Activated CD4-positive, alpha-beta memory T cell treated with anti-CD3 and anti-CD28 coated beads, Interleukin-2, amount 10 ng/mL, durations not matched to agents 7 days and 5 days (primary cell): ENCODE data around the gene CNNM2. TPM values are rescaled to one million over a fixed set of nuclear protein-coding genes. Genes with fewer than 3 reads are reported as not detected.

Experiments used
- CTCF ChIA-PET: fragments of 350-600 bp; sonication (Branson Sonifier 250); formaldehyde crosslinking; loops from one replicate; lab custom pipeline; 2021; ENCODE audit warnings: antibody characterized with exemption, inconsistent platforms; lab: Charles Lee
- POLR2A ChIA-PET: fragments of 350-600 bp; sonication (Branson Sonifier 250); formaldehyde crosslinking; loops from one replicate; lab custom pipeline; 2021; ENCODE audit warnings: antibody characterized with exemption; lab: Charles Lee
- DNase-seq: peaks from one replicate; pipeline ENCODE4 v3.0.0-alpha.2; 2020
- H3K27ac Mint-ChIP-seq: one replicate; pipeline ENCODE4 v1.8.0; 2021; ENCODE audit warnings: mild to moderate bottlenecking, mixed read lengths
- H3K27me3 Mint-ChIP-seq: one replicate; pipeline ENCODE4 v1.8.0; 2021; ENCODE audit warnings: mixed read lengths
- H3K36me3 Mint-ChIP-seq: one replicate; pipeline ENCODE4 v1.8.0; 2021; ENCODE audit warnings: low read depth, mixed read lengths
- H3K4me1 Mint-ChIP-seq: one replicate; pipeline ENCODE4 v1.8.0; 2021; ENCODE audit warnings: mixed read lengths
- H3K4me3 Mint-ChIP-seq: one replicate; pipeline ENCODE4 v1.8.0; 2021; ENCODE audit warnings: mild to moderate bottlenecking, mixed read lengths
- H3K9me3 Mint-ChIP-seq: one replicate; pipeline ENCODE4 v1.8.0; 2021; ENCODE audit warnings: mixed read lengths
- total RNA-seq, 2 experiments: library from RNA; stranded (reverse); gene quantifications; one replicate each; pipeline ENCODE4 v1.2.3, GENCODE V29; 2021

CNNM2 gene
- total RNA-seq, 2 experiments from 2014 or later: 7.9 to 8.4 TPM

- no peak for DNase-seq
Measured at GRCh38 chr10:103077491-103078308, 159.6 kb downstream of the CNNM2 start.

GRCh38 chr10:103078309-103078615 is 160.2 kb downstream of the CNNM2 start:
- POLR2A ChIA-PET: no interaction called here
- no peak for DNase-seq
- Mint-ChIP-seq H3K27ac (no peak overlapping the region), H3K9me3 (no peaks in the 10 kb centered on the region), H3K4me3 (no peak overlapping the region), H3K4me1 (peaks cover 3% of the 10 kb centered on the region), H3K27me3 (no peaks in the 10 kb centered on the region), H3K36me3 (no peaks in the 10 kb centered on the region)
- CTCF ChIA-PET: no interaction called here

More at GRCh38 chr10:103077491-103078308, 159.6 kb downstream of the CNNM2 start:
- no peaks in the 10 kb centered on the region for H3K9me3 Mint-ChIP-seq
- H3K4me1 Mint-ChIP-seq: peaks cover 3% of the 10 kb centered on the region
- H3K27ac Mint-ChIP-seq: no peak overlapping the region
- ChIA-PET POLR2A (no interaction called here), CTCF (interaction anchor here (1.3 kb wide), 1 partner anchor 165 kb away, joined by 3 read pairs; no protein-coding TSS in a partner anchor)
- H3K27me3 Mint-ChIP-seq: no peaks in the 10 kb centered on the region
- no peak overlapping the region for H3K4me3 Mint-ChIP-seq
- no peaks in the 10 kb centered on the region for H3K36me3 Mint-ChIP-seq

GRCh38 chr10:103078676-103079075 is 160.6 kb downstream of the CNNM2 start:
- ChIA-PET POLR2A (no interaction called here), CTCF (no interaction called here)
- Mint-ChIP-seq H3K9me3 (no peaks in the 10 kb centered on the region), H3K36me3 (no peaks in the 10 kb centered on the region), H3K27ac (no peak overlapping the region), H3K27me3 (no peaks in the 10 kb centered on the region), H3K4me1 (peaks cover 3% of the 10 kb centered on the region), H3K4me3 (no peak overlapping the region)
- DNase-seq: no peak

GRCh38 chr10:103079100-103079499 is 161.0 kb downstream of the CNNM2 start:
- CTCF ChIA-PET: no interaction called here
- no peaks in the 10 kb centered on the region for H3K9me3 Mint-ChIP-seq
- POLR2A ChIA-PET: no interaction called here
- no peaks in the 10 kb centered on the region for H3K36me3 Mint-ChIP-seq
- no peak overlapping the region for H3K27ac Mint-ChIP-seq
- no peak overlapping the region for H3K4me3 Mint-ChIP-seq
- no peak for DNase-seq
- peaks cover 3% of the 10 kb centered on the region for H3K4me1 Mint-ChIP-seq
- H3K27me3 Mint-ChIP-seq: no peaks in the 10 kb centered on the region

GRCh38 chr10:103079946-103080345 is 161.9 kb downstream of the CNNM2 start:
- Mint-ChIP-seq H3K27me3 (no peaks in the 10 kb centered on the region), H3K9me3 (no peaks in the 10 kb centered on the region), H3K36me3 (no peaks in the 10 kb centered on the region), H3K4me3 (no peak overlapping the region), H3K4me1 (peaks cover 3% of the 10 kb centered on the region), H3K27ac (no peak overlapping the region)
- DNase-seq: no peak
- ChIA-PET POLR2A (no interaction called here), CTCF (no interaction called here)

- DNase-seq: no peak
- peaks cover 3% of the 10 kb centered on the region for H3K4me1 Mint-ChIP-seq
- H3K27ac Mint-ChIP-seq: no peak overlapping the region
- H3K27me3 Mint-ChIP-seq: no peaks in the 10 kb centered on the region
- CTCF ChIA-PET: interaction anchor here (0.6 kb wide), 1 partner anchor 167 kb away, joined by 3 read pairs; no protein-coding TSS in a partner anchor
- POLR2A ChIA-PET: interaction anchor here (1.2 kb wide), 1 partner anchor 163 kb away, joined by 4 read pairs; the partner anchor contains the start of gene CNNM2
- H3K9me3 Mint-ChIP-seq: no peaks in the 10 kb centered on the region
- peaks cover 9% of the 10 kb centered on the region for H3K36me3 Mint-ChIP-seq
- H3K4me3 Mint-ChIP-seq: no peak overlapping the region
Measured at GRCh38 chr10:103080891-103081581, 162.9 kb downstream of the CNNM2 start.

GRCh38 chr10:103082683-103083082 is 164.6 kb downstream of the CNNM2 start:
- H3K9me3 Mint-ChIP-seq: no peaks in the 10 kb centered on the region
- H3K4me1 Mint-ChIP-seq: peaks cover 3% of the 10 kb centered on the region
- H3K4me3 Mint-ChIP-seq: no peak overlapping the region
- H3K27ac Mint-ChIP-seq: no peak overlapping the region
- POLR2A ChIA-PET: interaction anchor here (1.5 kb wide), 1 partner anchor 157 kb away, joined by 3 read pairs; no protein-coding TSS in a partner anchor
- H3K36me3 Mint-ChIP-seq: peaks cover 19% of the 10 kb centered on the region
- CTCF ChIA-PET: interaction anchor here (1.6 kb wide), 1 partner anchor 162 kb away, joined by 4 read pairs; no protein-coding TSS in a partner anchor
- no peaks in the 10 kb centered on the region for H3K27me3 Mint-ChIP-seq
- DNase-seq: no peak

- peaks cover 26% of the 10 kb centered on the region for H3K36me3 Mint-ChIP-seq
- no peaks in the 10 kb centered on the region for H3K9me3 Mint-ChIP-seq
- DNase-seq: no peak
- no peak overlapping the region for H3K4me3 Mint-ChIP-seq
- H3K27ac Mint-ChIP-seq: no peak overlapping the region
- ChIA-PET POLR2A (interaction anchor here (1.5 kb wide), 1 partner anchor 156 kb away, joined by 3 read pairs; no protein-coding TSS in a partner anchor), CTCF (interaction anchor here (1.6 kb wide), 1 partner anchor 161 kb away, joined by 4 read pairs; no protein-coding TSS in a partner anchor)
- no peaks in the 10 kb centered on the region for H3K27me3 Mint-ChIP-seq
- peaks cover 3% of the 10 kb centered on the region for H3K4me1 Mint-ChIP-seq
Measured at GRCh38 chr10:103083266-103083976, 165.3 kb downstream of the CNNM2 start.

- Mint-ChIP-seq H3K4me3 (no peak overlapping the region), H3K36me3 (peaks cover 32% of the 10 kb centered on the region), H3K9me3 (no peaks in the 10 kb centered on the region), H3K27ac (no peak overlapping the region), H3K4me1 (peaks cover 3% of the 10 kb centered on the region), H3K27me3 (no peaks in the 10 kb centered on the region)
- DNase-seq: no peak
- ChIA-PET CTCF (no interaction called here), POLR2A (interaction anchor here (1.5 kb wide), 1 partner anchor 155 kb away, joined by 3 read pairs; no protein-coding TSS in a partner anchor)
Measured at GRCh38 chr10:103083977-103084320, 165.9 kb downstream of the CNNM2 start.

- H3K27ac Mint-ChIP-seq: no peak overlapping the region
- H3K9me3 Mint-ChIP-seq: no peaks in the 10 kb centered on the region
- CTCF ChIA-PET: interaction anchor here (1.0 to 1.7 kb wide), 2 partner anchors 9 to 158 kb away, joined by 3 to 5 read pairs; no protein-coding TSS in a partner anchor
- DNase-seq: no peak
- H3K4me1 Mint-ChIP-seq: peaks cover under 1% of the 10 kb centered on the region
- POLR2A ChIA-PET: interaction anchor here (0.8 kb wide), 1 partner anchor 9 kb away, joined by 3 read pairs; no protein-coding TSS in a partner anchor
- no peaks in the 10 kb centered on the region for H3K27me3 Mint-ChIP-seq
- H3K4me3 Mint-ChIP-seq: no peak overlapping the region
- peaks cover 53% of the 10 kb centered on the region for H3K36me3 Mint-ChIP-seq
Measured at GRCh38 chr10:103086261-103086660, 168.2 kb downstream of the CNNM2 start.

- ChIA-PET POLR2A (no interaction called here), CTCF (no interaction called here)
- Mint-ChIP-seq H3K4me1 (no peaks in the 10 kb centered on the region), H3K9me3 (no peaks in the 10 kb centered on the region), H3K36me3 (peaks cover 58% of the 10 kb centered on the region), H3K4me3 (no peak overlapping the region), H3K27ac (no peak overlapping the region), H3K27me3 (no peaks in the 10 kb centered on the region)
- no peak for DNase-seq
Measured at GRCh38 chr10:103086799-103087198, 168.7 kb downstream of the CNNM2 start.

GRCh38 chr10:103089493-103089892 is 171.4 kb downstream of the CNNM2 start:
- Mint-ChIP-seq H3K36me3 (peaks cover 80% of the 10 kb centered on the region), H3K9me3 (no peaks in the 10 kb centered on the region), H3K4me3 (no peak overlapping the region), H3K27ac (no peak overlapping the region), H3K4me1 (no peaks in the 10 kb centered on the region), H3K27me3 (no peaks in the 10 kb centered on the region)
- ChIA-PET CTCF (no interaction called here), POLR2A (no interaction called here)
- DNase-seq: no peak

GRCh38 chr10:103090911-103091310 is 172.8 kb downstream of the CNNM2 start:
- ChIA-PET CTCF (no interaction called here), POLR2A (no interaction called here)
- Mint-ChIP-seq H3K4me1 (no peaks in the 10 kb centered on the region), H3K27ac (no peak overlapping the region), H3K9me3 (no peaks in the 10 kb centered on the region), H3K27me3 (no peaks in the 10 kb centered on the region), H3K36me3 (peaks cover 73% of the 10 kb centered on the region), H3K4me3 (no peak overlapping the region)
- no peak for DNase-seq
